Astrocyte (in vitro differentiated cells and primary cell): ENCODE measurements around the gene MYCBPAP.

ENCODE experiments used
- EZH2 ChIP-seq: IDR thresholded peaks from 2 replicates; pipeline ENCODE4 v1.6.1; 2012; ENCODE audit warnings: mild to moderate bottlenecking, low read length, inconsistent platforms; ENCODE audit not compliant: insufficient read depth
- TF ChIP-seq, protein P1 (sequence below): IDR thresholded peaks from 2 replicates; pipeline ENCODE4 v1.5.1; 2011; ENCODE audit warnings: low read depth, mild to moderate bottlenecking, inconsistent platforms, low read length, moderate library complexity; ENCODE audit not compliant: insufficient read depth

DNA sequence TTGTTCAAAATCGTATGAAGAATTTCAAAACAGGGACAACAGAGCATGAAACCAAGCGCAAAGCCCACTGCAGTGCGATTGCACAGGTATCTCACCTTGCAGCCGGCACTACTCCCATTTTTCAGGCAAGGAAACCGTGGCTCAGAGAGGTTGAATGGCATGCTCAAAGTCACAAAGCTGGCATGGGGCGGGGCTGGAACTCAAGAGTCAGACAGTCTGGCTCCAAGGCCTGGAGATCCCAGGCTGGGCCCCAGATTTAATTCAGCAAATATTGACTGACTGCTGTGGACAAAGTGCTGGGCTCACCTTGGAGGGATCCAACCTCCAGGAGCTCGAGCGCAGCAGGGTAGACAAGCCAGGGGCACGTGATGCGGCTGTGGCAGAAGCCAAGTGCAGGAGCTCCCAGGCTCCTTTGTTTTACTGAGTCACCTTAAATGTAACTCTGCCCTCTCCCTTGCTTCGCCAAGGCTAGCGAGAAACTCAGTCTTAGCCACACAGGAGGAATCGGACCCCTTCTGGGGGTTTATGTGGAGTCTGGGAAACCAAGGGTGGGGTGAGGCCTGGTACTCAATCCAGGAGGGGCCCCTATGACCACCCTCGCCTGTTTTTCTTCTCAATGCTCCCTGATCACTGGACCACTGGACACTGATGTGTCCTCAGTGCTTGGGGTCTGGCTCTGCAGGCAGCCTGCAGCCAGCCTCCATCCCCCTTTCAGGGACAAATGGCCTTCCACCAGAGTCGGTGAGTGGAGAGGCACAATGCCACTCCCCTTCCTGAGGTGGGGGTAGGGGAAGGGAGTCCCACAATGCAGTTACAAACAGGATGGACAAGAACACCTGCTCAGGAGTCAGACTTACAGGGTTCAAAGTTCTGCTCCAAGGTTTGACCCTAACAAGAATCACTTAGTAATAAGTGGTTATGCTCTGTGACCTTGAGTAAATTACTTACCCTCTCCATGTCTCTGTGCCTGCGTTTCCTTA is 34.8 kb downstream of the MYCBPAP start:
- TF ChIP-seq, protein P1, sequence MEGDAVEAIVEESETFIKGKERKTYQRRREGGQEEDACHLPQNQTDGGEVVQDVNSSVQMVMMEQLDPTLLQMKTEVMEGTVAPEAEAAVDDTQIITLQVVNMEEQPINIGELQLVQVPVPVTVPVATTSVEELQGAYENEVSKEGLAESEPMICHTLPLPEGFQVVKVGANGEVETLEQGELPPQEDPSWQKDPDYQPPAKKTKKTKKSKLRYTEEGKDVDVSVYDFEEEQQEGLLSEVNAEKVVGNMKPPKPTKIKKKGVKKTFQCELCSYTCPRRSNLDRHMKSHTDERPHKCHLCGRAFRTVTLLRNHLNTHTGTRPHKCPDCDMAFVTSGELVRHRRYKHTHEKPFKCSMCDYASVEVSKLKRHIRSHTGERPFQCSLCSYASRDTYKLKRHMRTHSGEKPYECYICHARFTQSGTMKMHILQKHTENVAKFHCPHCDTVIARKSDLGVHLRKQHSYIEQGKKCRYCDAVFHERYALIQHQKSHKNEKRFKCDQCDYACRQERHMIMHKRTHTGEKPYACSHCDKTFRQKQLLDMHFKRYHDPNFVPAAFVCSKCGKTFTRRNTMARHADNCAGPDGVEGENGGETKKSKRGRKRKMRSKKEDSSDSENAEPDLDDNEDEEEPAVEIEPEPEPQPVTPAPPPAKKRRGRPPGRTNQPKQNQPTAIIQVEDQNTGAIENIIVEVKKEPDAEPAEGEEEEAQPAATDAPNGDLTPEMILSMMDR = no peak
- TF ChIP-seq EZH2 = no peak
